Chondrocyte (in vitro differentiated cells): ENCODE data around the gene SRSF6. TPM values are rescaled to one million over a fixed set of nuclear protein-coding genes. Genes with fewer than 3 reads are reported as not detected.

Experiments
- DNase-seq: peaks from one replicate; pipeline ENCODE4 v3.0.0; 2021; ENCODE audit warnings: mixed read lengths, low spot score
- H3K27ac Mint-ChIP-seq: one replicate; pipeline ENCODE4 v1.8.0; 2021; ENCODE audit warnings: mild to moderate bottlenecking, moderate library complexity, mixed read lengths; ENCODE audit not compliant: unreplicated experiment
- H3K27me3 Mint-ChIP-seq: 2 replicates; pipeline ENCODE4 v1.8.0; 2021; ENCODE audit warnings: low read depth, mixed read lengths
- H3K36me3 Mint-ChIP-seq: 2 replicates; pipeline ENCODE4 v1.8.0; 2021; ENCODE audit warnings: low read depth, mixed read lengths
- H3K4me1 Mint-ChIP-seq: 2 replicates; pipeline ENCODE4 v1.8.0; 2021; ENCODE audit warnings: low read depth, mild to moderate bottlenecking, mixed read lengths
- H3K4me3 Mint-ChIP-seq: one replicate; pipeline ENCODE4 v1.8.0; 2021; ENCODE audit warnings: mild to moderate bottlenecking, moderate library complexity, mixed read lengths; ENCODE audit not compliant: unreplicated experiment
- H3K9me3 Mint-ChIP-seq: 2 replicates; pipeline ENCODE4 v1.8.0; 2021; ENCODE audit warnings: low read depth, mixed read lengths
- CTCF ChIP-seq: fragments of 200-600 bp; sonication (generic); IDR thresholded peaks from 2 replicates; pipeline ENCODE4 v1.5.0; 2021; ENCODE audit warnings: antibody characterized with exemption, mild to moderate bottlenecking, moderate library complexity
- total RNA-seq: library from RNA; stranded (reverse); gene quantifications from 3 replicates; pipeline ENCODE4 v1.2.1, GENCODE V29; 2021

SRSF6 gene
- total RNA-seq, 1 donor from 2014 or later, result 143 TPM

GRCh38 chr20:43458422-43458924 is 777 bp downstream of the SRSF6 start:
- Mint-ChIP-seq H3K27ac (peak overlapping the region; percentile 83), H3K9me3 (no peaks in the 10 kb centered on the region), H3K4me3 (peak overlapping the region; percentile 80), H3K4me1 (peaks cover 48% of the 10 kb centered on the region), H3K27me3 (peaks cover 7% of the 10 kb centered on the region), H3K36me3 (peaks cover 33% of the 10 kb centered on the region)
- TF ChIP-seq CTCF, result no peak
- DNase-seq, result no peak

DNA sequence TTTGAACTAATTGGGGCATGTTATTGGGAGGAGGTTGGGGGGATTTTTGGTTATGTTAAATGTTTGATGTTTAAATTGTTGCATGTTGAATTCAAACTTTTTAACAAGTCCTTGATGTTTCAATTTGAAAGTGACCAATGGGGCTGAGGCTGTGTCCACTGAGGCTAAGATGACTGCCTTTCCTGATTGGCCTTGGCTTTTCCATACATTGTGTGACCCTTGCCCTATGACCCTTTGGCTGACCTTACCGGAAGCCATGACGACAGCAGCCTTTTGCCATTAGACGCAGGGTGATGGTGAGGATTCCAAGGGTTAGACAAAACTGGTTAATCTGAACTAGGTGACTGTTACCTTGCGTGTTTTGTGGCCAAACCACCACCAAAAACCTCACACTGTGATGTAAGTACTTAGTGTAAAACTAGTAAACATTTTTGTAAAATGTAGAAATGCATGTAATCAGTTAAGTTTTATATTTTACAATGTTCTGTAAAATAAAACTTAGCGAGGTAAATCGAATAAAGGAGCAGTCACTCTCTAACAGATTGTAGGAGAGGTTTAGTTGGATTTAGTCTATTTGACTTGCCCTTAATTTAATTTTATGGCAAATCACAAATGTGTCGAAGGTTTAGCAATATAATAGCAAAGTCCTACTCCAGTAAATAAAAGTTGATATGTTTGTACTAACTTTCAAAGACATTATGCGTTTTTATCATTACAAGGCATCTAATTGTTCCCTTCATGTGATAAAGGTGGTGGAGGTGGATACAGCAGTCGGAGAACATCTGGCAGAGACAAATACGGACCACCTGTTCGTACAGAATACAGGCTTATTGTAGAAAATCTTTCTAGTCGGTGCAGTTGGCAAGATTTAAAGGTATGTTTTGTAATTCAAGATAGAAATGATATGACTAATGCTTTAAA is 1.6 kb downstream of the SRSF6 start:
- Mint-ChIP-seq H3K36me3 (peaks cover 42% of the 10 kb centered on the region), H3K4me3 (peak overlapping the region; percentile 80), H3K27ac (peak overlapping the region; percentile 83), H3K4me1 (peaks cover 52% of the 10 kb centered on the region), H3K9me3 (no peaks in the 10 kb centered on the region), H3K27me3 (peaks cover under 1% of the 10 kb centered on the region)
- TF ChIP-seq CTCF, result no peak
- DNase-seq, result no peak

- TF ChIP-seq CTCF, result no peak
- no peaks in the 10 kb centered on the region for H3K27me3 Mint-ChIP-seq
- no peak for DNase-seq
- peak overlapping the region; percentile 80 for H3K4me3 Mint-ChIP-seq
- peak overlapping the region; percentile 51 for H3K27ac Mint-ChIP-seq
- peaks cover 49% of the 10 kb centered on the region for H3K36me3 Mint-ChIP-seq
- H3K4me1 Mint-ChIP-seq, result peaks cover 54% of the 10 kb centered on the region
- H3K9me3 Mint-ChIP-seq, result no peaks in the 10 kb centered on the region
These were observed 2.6 kb downstream of the SRSF6 start for GRCh38 chr20:43460172-43460829.

DNA sequence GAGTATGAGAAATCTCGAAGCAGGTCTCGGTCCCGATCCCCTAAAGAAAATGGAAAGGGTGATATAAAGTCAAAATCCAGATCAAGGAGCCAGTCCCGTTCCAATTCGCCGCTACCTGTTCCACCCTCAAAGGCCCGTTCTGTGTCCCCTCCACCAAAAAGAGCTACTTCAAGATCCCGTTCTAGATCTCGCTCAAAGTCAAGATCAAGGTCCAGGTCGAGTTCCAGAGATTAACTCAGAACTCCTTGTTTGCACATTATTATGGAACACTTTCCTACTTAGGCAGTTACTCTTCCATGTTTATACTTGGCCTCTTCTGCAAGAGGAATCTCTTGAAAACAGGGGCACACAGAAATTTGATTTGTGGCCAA is 3.1 kb downstream of the SRSF6 start:
- H3K4me3 Mint-ChIP-seq, result peak overlapping the region; percentile 44
- H3K27ac Mint-ChIP-seq, result no peak overlapping the region
- peaks cover 52% of the 10 kb centered on the region for H3K36me3 Mint-ChIP-seq
- no peaks in the 10 kb centered on the region for H3K27me3 Mint-ChIP-seq
- no peaks in the 10 kb centered on the region for H3K9me3 Mint-ChIP-seq
- DNase-seq, result no peak
- TF ChIP-seq CTCF, result no peak
- H3K4me1 Mint-ChIP-seq, result peaks cover 54% of the 10 kb centered on the region

DNA sequence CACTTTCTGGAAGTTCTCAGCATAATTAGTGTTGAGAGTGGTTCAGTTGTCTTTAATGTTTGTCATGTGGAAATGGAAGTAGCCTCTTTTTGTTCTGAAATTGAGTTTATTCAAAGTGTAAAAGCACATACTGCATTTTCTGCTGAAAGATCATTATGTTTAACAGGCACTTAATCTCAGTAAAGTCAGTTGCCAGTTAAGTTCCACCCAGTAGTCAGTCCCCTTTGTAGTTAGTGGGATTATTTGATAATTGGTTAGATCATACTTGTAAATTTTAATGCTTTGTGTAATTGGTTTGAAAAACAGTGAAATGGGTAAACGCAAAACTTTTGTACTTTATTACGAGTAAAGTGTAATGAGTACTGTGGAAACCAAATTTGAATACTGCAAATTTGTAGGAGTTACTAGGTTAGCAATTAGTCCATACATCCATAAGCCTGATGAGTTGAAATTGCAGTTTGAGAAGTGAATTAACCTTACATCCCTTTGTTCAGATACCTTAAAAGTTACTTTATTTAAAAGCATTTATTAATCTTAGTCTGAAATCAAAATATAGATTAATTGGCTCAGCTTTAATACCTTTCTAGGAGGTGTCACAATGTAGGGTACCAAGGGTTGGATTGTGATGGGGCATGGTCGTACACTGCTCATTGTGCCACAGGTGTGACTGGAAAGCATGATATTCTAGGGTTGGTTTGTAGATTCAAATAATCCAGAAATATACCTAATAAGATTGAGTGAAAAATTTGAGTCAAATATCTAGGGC is 4.4 kb downstream of the SRSF6 start:
- Mint-ChIP-seq H3K27ac (no peak overlapping the region), H3K27me3 (no peaks in the 10 kb centered on the region), H3K4me1 (peaks cover 46% of the 10 kb centered on the region), H3K36me3 (peaks cover 57% of the 10 kb centered on the region), H3K9me3 (no peaks in the 10 kb centered on the region), H3K4me3 (no peak overlapping the region)
- DNase-seq, result no peak
- TF ChIP-seq CTCF, result no peak
